ENCODE data around the gene NR1H3. TPM values are rescaled to one million over a fixed set of nuclear protein-coding genes. Genes with fewer than 3 reads are reported as not detected.

Gene NR1H3
- total and polyA plus RNA-seq, 2 donors: 26.3 to 100 TPM

GRCh38 chr11:47317064-47317828, 59.5 kb downstream of the NR1H3 start:
- H3K36me3 ChIP-seq (ENCODE audit: control insufficient read depth in 2 of 2, insufficient read depth in 2 of 2, low read length in 1 of 2): peaks cover 62 to 63% of the 10 kb centered on the region in 2 donors

GRCh38 chr11:47318166-47318565, 60.4 kb downstream of the NR1H3 start:
- no peaks in the 10 kb centered on the region for H3K27me3 ChIP-seq (ENCODE audit: control insufficient read depth in 2 of 2, insufficient read depth in 1 of 2, low read length in 1 of 2)
- H3K36me3 ChIP-seq (ENCODE audit: control insufficient read depth in 2 of 2, insufficient read depth in 2 of 2, low read length in 1 of 2): peaks cover 57 to 59% of the 10 kb centered on the region in 2 donors
- 99% methylated on average over 2 of the region's 2 CpGs for whole genome bisulfite sequencing
- H3K4me1 ChIP-seq (ENCODE audit: control insufficient read depth in 2 of 2, insufficient read depth in 2 of 2, low read length in 2 of 2): no peaks in the 10 kb centered on the region
- no peak overlapping the region for H3K4me3 ChIP-seq (ENCODE audit: low read length in 2 of 2)
- H3K27ac ChIP-seq (ENCODE audit: low read depth in 1 of 2, low read length in 1 of 2): no peak overlapping the region
- no peak for DNase-seq (ENCODE audit: low read depth in 6 of 9, low spot score in 9 of 9)
- no peaks in the 10 kb centered on the region for H3K9me3 ChIP-seq (ENCODE audit: control insufficient read depth in 2 of 2, insufficient read depth in 1 of 2, low read length in 1 of 2)

More at GRCh38 chr11:47317064-47317828, 59.5 kb downstream of the NR1H3 start:
- H3K4me3 ChIP-seq (ENCODE audit: low read length in 2 of 2): no peak overlapping the region
- H3K4me1 ChIP-seq (ENCODE audit: control insufficient read depth in 2 of 2, insufficient read depth in 2 of 2, low read length in 2 of 2): no peaks in the 10 kb centered on the region
- no peaks in the 10 kb centered on the region for H3K9me3 ChIP-seq (ENCODE audit: control insufficient read depth in 2 of 2, insufficient read depth in 1 of 2, low read length in 1 of 2)
- 95% methylated on average over 5 of the region's 5 CpGs for WGBS
- no peak for DNase-seq (ENCODE audit: low read depth in 6 of 9, low spot score in 9 of 9)
- H3K27ac ChIP-seq (ENCODE audit: low read depth in 1 of 2, low read length in 1 of 2): no peak overlapping the region
- no peaks in the 10 kb centered on the region for H3K27me3 ChIP-seq (ENCODE audit: control insufficient read depth in 2 of 2, insufficient read depth in 1 of 2, low read length in 1 of 2)

Other genes with a start within 250 kb of the NR1H3 start
- 64.8 TPM for gene ARFGAP2, start 81.1 kb upstream of the NR1H3 start, total RNA-seq
- 60.6 TPM for gene ARFGAP2, start 81.1 kb upstream of the NR1H3 start, polyA plus RNA-seq
- gene PACSIN3, start 71.6 kb upstream of the NR1H3 start, total RNA-seq: 4.1 TPM
- 7.7 TPM for gene PACSIN3, start 71.6 kb upstream of the NR1H3 start, polyA plus RNA-seq
- 30.8 TPM for gene DDB2, start 43.0 kb upstream of the NR1H3 start, total RNA-seq
- gene DDB2, start 43.0 kb upstream of the NR1H3 start, polyA plus RNA-seq: 106 TPM
- 14.3 TPM for gene ACP2, start 9.2 kb upstream of the NR1H3 start, total RNA-seq
- 30.0 TPM for gene ACP2, start 9.2 kb upstream of the NR1H3 start, polyA plus RNA-seq
- 17.0 TPM for gene MADD, start 12.1 kb downstream of the NR1H3 start, total RNA-seq
- 26.0 TPM for gene MADD, start 12.1 kb downstream of the NR1H3 start, polyA plus RNA-seq
- gene MYBPC3, start 94.7 kb downstream of the NR1H3 start, total RNA-seq: 0.09 TPM
- gene MYBPC3, start 94.7 kb downstream of the NR1H3 start, polyA plus RNA-seq: 0.55 TPM
- 21.1 TPM for gene SPI1, start 120.6 kb downstream of the NR1H3 start, total RNA-seq
- 40.0 TPM for gene SPI1, start 120.6 kb downstream of the NR1H3 start, polyA plus RNA-seq
- gene SLC39A13, start 150.6 kb downstream of the NR1H3 start, total RNA-seq: 15.0 TPM
- 37.1 TPM for gene SLC39A13, start 150.6 kb downstream of the NR1H3 start, polyA plus RNA-seq
- gene PSMC3, start 168.4 kb downstream of the NR1H3 start, total RNA-seq: 136 TPM
- gene PSMC3, start 168.4 kb downstream of the NR1H3 start, polyA plus RNA-seq: 104 TPM
- 0.42 TPM for gene RAPSN, start 191.1 kb downstream of the NR1H3 start, total RNA-seq
- gene RAPSN, start 191.1 kb downstream of the NR1H3 start, polyA plus RNA-seq: 0.66 TPM

Data from thymus (tissue), 11 donors.